GM12865 (cell line): ENCODE results near the gene SSC5D.
"Not testable (repeated sequence)": the region's sequence is repeated elsewhere in the genome, so short reads cannot be mapped to it uniquely, and the experiment has no call there.

Experiments
- DNase-seq: peaks from one replicate; pipeline ENCODE4 v3.0.0; 2010; ENCODE audit warnings: low read depth
- H3K4me3 ChIP-seq: 2 replicates; pipeline ENCODE4 v1.5.1; 2011; ENCODE audit warnings: mild to moderate bottlenecking, low read depth, low read length, control low read depth
- CTCF ChIP-seq: IDR thresholded peaks from 2 replicates; pipeline ENCODE4 v1.5.1; 2011; ENCODE audit warnings: low read length, control low read depth, low read depth, inconsistent platforms; ENCODE audit not compliant: insufficient read depth; ENCODE audit errors: missing control alignments

Gene SSC5D

DNA sequence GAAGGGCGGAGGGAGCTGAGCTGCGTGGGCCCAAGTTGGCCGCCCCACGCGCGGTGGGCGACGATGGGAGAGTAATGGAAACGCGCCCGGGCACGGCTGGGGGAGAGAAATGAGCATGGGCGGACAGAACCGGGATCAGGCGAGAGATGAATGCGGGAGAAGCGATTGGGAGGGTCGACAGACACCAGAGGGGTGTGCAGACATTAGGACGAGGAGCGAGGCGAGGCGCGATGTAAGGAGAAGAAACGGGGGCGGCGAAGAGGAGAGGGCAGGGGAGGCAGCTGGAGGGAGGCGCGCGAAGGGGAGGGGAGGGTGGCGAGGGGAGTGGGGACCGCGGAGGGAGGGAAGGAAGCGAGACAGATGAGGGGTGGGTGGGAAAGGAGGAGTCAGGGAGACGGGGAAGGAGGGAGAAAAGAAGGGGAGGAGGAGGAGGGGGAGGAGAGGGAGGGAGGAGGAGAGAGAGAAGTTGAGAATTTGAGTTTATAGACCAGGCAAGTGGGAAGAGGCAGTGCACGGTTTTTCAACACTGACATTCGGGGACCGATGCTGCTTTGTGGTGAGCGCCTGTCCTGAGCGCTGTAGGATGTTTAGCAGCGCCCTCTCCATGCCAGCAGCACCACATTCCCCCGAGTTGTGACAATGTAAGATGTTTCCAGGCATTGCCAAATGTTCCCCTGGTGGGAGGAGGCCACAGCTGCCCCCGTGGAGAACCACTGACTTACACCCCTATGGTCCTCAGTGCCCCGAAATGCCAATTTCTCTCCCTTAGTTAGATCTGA lies 45.0 kb upstream of the SSC5D start, which contains the start of gene SHISA7:
SHISA7 (minus strand) TSS at position 256 of the 779 bp plus-strand sequence. CDS start 437 bp downstream, outside the sequence.
- TF ChIP-seq CTCF = no peak
- no peak for DNase-seq
- no peak within 1 kb of the TSS for H3K4me3 ChIP-seq

- H3K4me3 ChIP-seq = no peak overlapping the region
- no peak for TF ChIP-seq CTCF
- no peak for DNase-seq
Observed at GRCh38 chr19:55443824-55444480, 44.3 kb upstream of the SSC5D start.

- no peak for DNase-seq
- no peak overlapping the region for H3K4me3 ChIP-seq
- no peak for TF ChIP-seq CTCF
Observed at GRCh38 chr19:55444646-55445045, 43.6 kb upstream of the SSC5D start.

DNA sequence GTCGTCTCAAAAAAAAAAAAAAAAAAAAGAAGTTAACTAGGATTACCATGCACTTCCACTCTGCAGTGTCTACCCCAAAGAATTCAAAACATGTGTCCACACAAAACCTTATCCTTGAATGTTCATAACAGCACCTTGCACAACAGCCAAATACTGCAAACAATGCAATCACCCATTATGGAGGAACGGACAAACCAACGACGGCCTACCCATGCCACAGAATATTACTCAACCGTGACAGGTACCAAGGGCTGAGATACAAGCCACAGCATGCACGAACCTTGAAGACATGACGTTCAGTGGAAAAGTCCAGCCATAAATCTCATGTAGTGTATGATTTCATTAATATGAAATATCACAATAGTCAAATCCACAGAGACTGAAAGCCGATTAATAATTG lies 42.2 kb upstream of the SSC5D start:
- no peak for DNase-seq
- TF ChIP-seq CTCF = no peak
- no peak overlapping the region for H3K4me3 ChIP-seq

DNA sequence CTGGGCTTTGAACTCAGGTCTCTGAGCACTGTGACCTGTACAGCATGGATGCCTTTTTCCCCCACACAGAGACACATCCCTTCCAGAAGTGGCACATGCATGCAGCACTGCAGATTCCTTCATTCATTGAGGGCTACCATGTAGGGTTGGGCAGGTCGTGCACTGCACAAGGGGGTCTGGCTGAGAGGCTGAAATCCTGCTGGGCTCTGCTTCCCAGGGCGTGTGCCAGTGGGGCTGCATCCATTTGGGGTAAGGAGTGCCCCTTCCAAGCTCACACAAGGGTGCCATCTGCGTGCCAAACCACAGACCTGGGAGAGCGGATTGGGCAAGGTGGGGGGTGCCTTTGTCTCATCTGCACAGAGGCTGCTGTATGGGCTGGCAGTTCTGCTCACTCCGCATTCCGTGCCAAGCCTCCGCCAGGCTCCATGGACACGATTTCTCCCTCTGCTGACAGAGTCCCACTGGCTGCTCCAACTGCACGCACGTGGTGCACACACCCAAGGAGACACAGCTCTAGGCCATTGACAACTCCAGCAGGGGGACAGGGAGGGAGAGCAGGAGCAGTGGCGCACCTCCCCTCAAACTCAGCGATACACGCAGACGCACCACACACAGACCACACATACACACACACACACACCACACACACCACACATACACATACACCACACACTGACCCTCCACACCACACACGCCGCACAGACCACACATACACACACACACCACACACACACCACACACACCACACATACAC lies 40.6 kb upstream of the SSC5D start:
- TF ChIP-seq CTCF = no peak
- DNase-seq = no peak
- H3K4me3 ChIP-seq = no peak overlapping the region

GRCh38 chr19:55448175-55448490 lies 40.1 kb upstream of the SSC5D start:
- H3K4me3 ChIP-seq, DNase-seq: not testable (repeated sequence)

GRCh38 chr19:55449469-55449868 lies 38.8 kb upstream of the SSC5D start:
- H3K4me3 ChIP-seq = no peak overlapping the region
- DNase-seq = no peak
- TF ChIP-seq CTCF = no peak
